ENCODE measurements around the gene CCL22.

Gene CCL22

GRCh38 chr16:57318240-57318970 lies 40.2 kb upstream of the CCL22 start (continued):
- TF ChIP-seq ZNF362 (tag by site-specific recombination; IDR thresholded peaks at IDR 0.05) (no peak), ZNF16 (tag by site-specific recombination; IDR thresholded peaks at IDR 0.05; ENCODE audit: low read depth) (no peak), ZSCAN4 (tag by site-specific recombination; IDR thresholded peaks at IDR 0.05) (no peak), ZNF335 (tag by site-specific recombination; conservative IDR thresholded peaks at IDR 0.05) (no peak), ZNF843 (tag by site-specific recombination; IDR thresholded peaks at IDR 0.05) (no peak), ZNF501 (tag by site-specific recombination; IDR thresholded peaks at IDR 0.05) (no peak), ZNF549 (tag by site-specific recombination; IDR thresholded peaks at IDR 0.05) (no peak), SP2 (tag by site-specific recombination; IDR thresholded peaks at IDR 0.05) (no peak), ZNF76 (tag by site-specific recombination; IDR thresholded peaks at IDR 0.05; ENCODE audit: borderline replicate concordance, low read depth) (no peak), ZNF114 (tag by site-specific recombination; IDR thresholded peaks at IDR 0.05) (no peak), ZNF175 (tag by site-specific recombination; IDR thresholded peaks at IDR 0.05) (no peak), ZNF266 (tag by site-specific recombination; IDR thresholded peaks at IDR 0.05; ENCODE audit: low read depth) (no peak), WT1 (tag by site-specific recombination; IDR thresholded peaks at IDR 0.05) (no peak), SP7 (tag by site-specific recombination; IDR thresholded peaks at IDR 0.05) (no peak)

- no peaks in the 10 kb centered on the region for H3K9me3 ChIP-seq (ENCODE audit: control insufficient read depth, insufficient read depth, low read depth, low read length)
- TF ChIP-seq ZNF558 (tag by site-specific recombination; IDR thresholded peaks at IDR 0.05) (no peak), GLIS2 (tag by site-specific recombination; IDR thresholded peaks at IDR 0.05) (no peak), ZNF248 (tag by site-specific recombination; IDR thresholded peaks at IDR 0.05) (no peak), ZNF221 (tag by site-specific recombination; IDR thresholded peaks at IDR 0.05; ENCODE audit: borderline replicate concordance) (no peak), ZSCAN30 (tag by site-specific recombination; IDR thresholded peaks at IDR 0.05) (no peak), ZNF174 (tag by site-specific recombination; IDR thresholded peaks at IDR 0.05) (no peak), ATF2 (tag by site-specific recombination; IDR thresholded peaks at IDR 0.05; ENCODE audit: low read depth) (no peak), ZNF610 (tag by site-specific recombination; IDR thresholded peaks at IDR 0.05; ENCODE audit: borderline replicate concordance) (no peak), ZNF24 (tag by site-specific recombination; IDR thresholded peaks at IDR 0.05) (no peak), ZNF394 (tag by site-specific recombination; IDR thresholded peaks at IDR 0.05; ENCODE audit: borderline replicate concordance) (no peak), ZNF792 (tag by site-specific recombination; IDR thresholded peaks at IDR 0.05) (no peak), ZNF571 (tag by site-specific recombination; IDR thresholded peaks at IDR 0.05) (no peak), ZSCAN4 (tag by site-specific recombination; IDR thresholded peaks at IDR 0.05) (no peak), ZNF785 (tag by site-specific recombination; IDR thresholded peaks at IDR 0.05) (no peak)
- no peak overlapping the region for H3K27ac ChIP-seq (ENCODE audit: extremely low read depth, low read depth, low read length)
- POLR2A ChIA-PET, result no interaction called here
- no peaks in the 10 kb centered on the region for H3K4me1 ChIP-seq (ENCODE audit: control insufficient read depth, insufficient read depth, low read length)
- H3K36me3 ChIP-seq (ENCODE audit: control insufficient read depth in 2 of 2, insufficient read depth in 1 of 2, low read length in 2 of 2), result no peaks in the 10 kb centered on the region
- H3K4me3 ChIP-seq (ENCODE audit: low read depth, low read length), result no peak overlapping the region
- CTCF ChIA-PET, result no interaction called here
Measured at GRCh38 chr16:57319646-57320045, 38.9 kb upstream of the CCL22 start.

Measured in HEK293 (cell line).